NCI-H1048 (cell line): Measurements from ENCODE around the gene EFCC1.

Experiments
- DNase-seq: peaks from one replicate; lab custom pipeline; 2025; lab: John Stamatoyannopoulos, UW

EFCC1 gene

DNA sequence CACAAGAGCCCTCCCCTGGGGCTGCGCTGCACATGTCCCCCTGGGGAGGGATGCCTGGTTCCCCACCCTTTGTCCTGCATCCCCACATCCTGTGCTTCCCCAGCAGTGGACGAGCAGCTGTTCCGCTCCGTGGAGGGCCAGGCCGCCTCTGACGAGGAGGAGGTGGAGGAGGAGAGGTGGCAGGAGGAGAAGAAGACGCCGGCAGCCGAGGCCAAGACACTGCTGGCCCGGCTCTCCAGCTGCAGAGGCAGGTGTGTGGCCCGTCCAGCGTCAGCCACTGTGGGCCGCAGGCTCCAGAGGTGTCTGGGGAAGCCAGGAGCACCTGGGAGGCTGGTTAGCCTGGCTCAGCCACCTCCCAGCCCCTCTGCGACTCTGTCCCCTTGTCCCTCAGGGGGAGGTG lies 31.6 kb downstream of the EFCC1 start:
- DNase-seq = no peak

DNA sequence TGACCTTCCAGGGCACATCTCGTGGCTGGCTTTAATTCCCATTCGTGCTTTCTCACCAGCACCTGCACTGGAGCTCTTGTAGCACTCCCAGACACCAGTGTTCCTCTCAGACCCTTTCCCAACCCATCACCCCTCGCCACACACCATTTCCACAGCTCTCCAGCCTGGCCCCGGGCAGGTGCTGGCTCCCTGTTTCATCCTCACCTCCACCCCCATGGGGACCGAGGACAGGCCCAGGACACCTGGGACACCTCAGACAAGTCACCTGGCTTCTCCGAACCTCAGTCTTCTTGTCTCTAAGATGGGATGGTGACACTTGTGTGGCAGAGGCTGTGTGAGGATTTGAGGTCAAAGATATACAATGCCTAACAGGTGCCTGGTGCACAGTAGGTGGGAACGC lies 32.0 kb downstream of the EFCC1 start:
- no peak for DNase-seq

DNA sequence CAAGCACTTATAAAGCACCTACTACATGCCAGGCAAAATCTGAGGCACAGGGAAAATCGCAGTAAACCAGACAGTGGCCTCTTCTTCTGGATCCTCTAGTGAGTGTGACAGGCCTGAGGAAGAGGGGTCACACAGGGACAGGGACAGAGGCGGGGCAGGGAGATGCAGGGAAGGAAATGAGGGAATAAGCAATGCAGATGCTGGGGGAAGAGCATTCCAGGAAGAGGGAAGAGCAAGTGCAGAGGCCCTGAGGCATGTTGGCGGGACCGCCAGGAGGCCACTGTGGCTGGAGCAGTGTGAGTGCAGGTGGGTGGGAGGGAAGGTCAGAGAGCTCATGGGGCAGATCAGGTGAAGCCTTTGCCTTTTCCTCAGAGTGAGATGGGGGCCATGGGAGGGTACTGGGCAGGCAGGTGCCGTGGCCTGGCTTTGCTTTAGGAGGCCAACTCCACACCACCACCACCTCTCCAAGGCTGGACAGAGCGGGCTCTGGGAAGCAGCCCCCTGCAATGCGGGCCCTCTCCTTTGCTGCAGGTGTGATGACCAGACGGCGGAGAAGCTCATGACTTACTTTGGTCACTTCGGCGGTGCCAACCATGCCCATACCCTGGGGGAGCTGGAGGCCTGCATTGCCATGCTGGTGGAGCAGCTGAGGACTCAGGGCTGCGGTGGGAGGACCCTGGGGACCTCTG lies 32.7 kb downstream of the EFCC1 start:
- no peak for DNase-seq

DNA sequence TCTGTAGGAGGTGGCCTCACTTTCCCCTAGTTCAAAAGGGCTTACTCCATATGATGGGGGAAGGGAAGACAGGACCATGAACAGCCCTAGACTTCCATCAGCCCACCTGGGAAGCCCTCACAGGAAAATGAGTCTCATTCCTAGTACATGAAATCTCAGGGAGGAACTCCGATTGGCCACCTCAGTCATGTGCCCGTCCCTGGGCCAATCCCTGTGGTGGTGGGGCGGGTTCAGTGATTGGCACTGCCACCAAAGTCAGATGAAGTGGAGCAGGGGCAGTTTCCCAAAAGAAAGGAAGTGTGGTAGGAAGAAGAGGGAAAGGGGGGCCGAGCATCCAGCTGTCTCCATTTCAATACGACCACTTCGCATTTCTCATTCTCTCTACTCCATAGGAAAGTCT lies 33.5 kb downstream of the EFCC1 start:
- no peak for DNase-seq

DNA sequence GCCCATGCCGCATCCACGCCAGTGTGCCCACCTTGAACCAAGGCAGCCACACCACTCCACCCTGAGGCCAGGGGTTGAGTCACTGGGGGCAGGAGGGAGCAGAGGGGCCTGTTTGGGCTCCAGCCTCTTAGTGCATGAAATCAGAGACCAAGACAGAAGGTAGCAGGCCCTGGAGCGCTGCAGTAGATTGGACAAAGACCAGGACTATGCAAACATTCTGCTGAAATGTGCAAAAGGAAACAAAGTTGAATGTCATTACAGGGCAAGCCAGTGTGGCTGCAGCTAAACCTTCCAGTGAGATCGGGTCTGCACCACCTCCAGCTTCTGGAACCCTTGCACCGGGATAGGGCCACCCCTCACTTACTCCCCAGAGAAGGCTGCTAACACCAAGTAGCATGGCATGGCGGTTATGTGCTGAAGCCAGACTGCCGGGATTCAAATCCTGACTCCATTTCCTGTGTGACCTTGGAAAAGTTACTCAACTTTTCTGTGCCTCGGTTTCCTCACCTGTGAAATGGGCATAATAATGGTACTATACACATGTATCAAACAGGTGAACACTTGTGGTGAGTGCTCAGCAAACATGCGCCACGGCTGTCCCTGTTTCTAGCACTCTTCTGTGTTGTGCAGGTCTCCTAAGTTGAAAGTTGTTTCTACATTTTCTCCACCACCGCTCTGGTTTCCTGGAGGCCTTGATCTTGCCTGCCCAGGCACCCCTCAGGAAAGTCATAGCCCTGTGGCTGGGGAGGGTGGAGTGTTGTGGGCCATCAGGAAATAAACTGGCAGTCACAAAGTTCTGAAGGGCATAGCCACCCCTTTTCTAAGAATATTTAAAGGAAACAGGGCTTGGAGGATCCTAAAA lies 34.5 kb downstream of the EFCC1 start:
- no peak for DNase-seq

DNA sequence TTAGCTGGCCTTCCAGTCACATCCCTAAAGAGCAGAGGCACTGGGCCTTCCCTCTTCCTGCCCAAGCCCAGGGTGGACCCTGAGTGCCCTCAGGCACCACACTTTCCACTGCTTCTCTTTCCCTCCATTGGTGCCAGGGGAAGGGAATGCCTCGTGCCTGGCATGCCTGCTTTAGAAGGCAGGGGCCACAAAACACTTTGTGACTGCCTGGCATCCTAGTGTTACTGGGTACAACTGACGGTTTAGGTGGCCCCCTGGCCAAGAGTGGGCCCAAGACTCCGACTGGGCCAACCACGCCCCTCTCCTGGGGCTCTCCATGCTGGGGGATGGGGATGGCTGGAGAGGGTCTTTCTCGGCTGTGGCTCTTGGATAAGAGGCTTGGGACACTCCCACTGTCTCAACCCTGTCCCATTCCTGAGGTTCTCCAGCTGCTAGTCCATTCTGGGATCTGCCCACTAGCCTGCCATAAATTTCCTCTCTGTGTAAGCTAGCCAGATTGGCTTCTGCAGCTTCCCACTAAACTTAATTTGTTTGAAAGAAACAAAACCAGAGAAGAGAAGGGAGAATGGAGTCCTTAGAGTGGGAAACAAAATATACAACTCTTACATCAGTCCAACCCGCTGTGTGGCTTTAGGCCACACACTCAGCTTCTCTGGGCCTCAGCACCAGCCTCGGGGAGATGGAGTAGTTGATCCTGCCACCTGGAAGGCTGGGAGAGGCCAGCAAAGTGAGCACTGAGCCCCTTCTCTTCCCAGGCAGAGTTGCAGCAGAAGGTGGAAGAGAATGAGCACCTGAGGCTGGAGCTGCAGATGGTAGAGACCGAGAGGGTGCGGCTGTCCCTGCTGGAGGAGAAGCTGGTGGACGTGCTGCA lies 35.4 kb downstream of the EFCC1 start:
- no peak for DNase-seq

DNA sequence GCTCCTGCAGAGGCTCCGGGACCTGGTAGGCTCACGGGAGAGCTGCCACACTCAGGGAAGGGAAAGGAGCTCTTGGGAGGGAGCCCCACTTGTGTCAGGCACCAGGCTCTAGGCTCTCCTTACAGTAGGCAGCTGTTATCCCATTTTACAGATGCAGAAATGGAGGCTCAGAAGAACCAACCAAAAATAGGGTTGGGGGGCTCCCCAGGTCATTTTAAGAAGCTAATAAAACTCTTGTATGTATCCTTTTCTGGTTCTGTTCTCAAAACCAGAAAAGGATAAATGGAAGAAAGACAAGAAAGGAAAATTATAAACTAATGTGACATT lies 36.0 kb downstream of the EFCC1 start:
- DNase-seq = no peak

DNA sequence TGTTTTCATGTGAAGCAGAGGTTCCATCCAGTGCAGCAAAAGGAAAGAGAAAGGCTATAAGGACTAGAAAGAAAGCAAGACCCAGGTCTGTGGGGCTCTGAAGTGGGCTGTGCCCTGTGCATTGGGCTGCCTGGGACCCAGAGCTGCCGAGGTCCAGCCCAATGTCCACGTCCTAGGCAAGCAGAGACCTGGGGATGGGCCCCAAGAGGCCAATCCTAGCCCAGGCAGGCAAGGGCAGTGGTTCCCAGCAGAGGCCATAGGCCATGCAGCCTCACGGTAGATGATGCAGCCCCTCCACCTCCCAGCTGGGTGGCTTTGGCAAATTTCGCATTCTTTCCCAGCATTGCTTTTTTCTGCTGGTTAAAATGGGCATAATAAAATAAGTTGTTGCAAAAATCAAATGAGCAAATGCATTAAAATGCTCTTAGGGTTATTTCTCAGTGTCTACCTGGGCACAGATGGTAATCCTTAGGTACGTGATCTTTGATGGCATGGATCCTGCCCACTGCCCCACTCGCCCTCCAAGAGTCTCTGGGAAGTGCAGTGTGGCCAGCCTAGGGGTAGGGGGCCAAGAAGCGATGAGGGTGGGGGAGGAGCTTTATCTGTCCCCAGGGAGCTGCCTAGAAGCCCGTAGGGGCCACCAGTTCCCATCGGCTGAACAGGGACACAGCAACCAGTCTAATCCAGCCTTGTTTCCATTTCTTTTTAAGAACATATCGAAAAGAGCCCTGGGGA lies 37.2 kb downstream of the EFCC1 start:
- DNase-seq = no peak

DNA sequence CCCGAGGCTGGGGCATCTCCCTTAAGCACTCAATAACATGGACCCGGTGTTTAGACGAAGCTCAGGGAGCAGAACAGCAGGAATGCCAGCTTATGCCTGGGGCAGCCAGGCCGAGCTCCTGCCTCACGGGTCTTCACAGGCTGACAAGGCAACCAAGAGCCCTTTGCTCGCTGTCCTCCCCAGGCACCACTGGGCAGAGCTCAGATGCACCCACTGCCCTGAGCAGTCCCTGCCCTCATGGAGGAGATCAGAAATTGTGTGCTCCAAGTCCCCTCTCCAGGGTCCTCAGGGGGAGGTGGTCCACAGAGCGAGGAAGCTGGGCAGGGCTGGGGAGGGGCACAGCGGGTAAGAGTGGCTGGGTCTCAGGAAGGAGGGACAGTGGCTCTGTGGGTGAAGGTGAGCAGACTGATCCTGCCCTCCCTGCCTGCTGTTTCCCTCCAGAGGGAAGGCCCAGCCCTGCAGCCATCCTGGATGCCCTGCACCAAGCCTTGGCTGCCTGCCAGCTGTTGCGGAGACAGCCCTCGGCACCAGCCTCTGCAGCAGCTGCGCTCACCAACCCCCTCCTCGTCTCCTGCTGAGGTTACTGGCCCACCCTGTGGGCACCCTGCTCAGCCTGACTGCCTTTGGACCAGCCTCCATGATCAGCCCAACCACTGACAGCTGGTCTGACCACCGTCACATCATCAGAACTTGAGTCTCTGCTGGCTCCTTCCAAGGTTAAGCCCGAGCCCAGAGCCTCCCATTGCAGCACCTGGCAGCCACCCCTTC lies 38.4 kb downstream of the EFCC1 start:
- DNase-seq = no peak

DNA sequence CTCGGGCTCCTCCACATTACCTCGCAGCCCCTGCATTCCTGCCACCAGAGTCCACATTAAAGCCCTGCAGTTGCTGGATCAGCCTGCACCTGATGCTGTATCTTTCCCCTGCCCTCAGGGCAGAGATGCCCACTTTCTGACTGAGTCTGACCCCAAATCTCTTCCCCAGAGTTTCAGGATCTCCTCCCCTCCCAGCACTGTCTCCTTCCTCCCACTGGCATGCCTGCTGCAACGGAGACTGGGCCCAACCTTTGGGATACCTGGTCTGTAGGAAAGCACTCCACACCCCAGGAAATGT lies 38.9 kb downstream of the EFCC1 start:
- DNase-seq = no peak

DNA sequence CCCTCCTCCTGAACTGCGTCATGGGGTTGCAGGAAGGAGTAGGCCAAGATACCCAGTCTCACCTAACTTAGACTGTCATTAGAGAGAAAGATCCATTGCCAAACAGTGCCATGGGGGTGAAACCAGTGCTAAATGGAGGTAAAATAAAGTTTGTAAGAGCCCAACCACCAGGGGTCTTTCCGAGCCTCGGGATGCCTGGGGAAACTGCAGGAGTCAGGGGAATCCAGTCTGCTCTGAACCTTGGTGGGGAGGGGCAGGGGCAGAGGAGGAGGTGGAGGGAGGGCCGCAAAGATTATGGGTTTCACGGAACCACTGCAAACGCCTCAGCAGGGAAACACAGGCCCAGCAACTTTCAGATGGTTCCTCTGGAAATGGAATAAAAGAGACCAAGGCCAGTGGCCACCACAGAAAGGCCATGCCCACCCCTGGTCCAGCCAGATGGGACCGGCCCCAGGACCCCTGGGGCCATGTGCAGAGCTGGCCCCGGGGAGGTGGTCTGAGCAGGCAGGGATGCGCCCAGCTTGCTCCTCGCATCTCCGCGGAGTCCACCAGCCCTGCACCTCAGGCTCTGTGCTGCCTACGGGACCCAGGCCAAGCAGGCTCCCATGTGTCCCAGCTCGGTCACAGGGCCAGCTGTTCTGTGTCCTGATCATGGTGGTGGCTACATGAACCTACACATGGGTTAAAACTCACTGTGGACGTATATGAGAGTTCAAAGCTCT lies 39.6 kb downstream of the EFCC1 start:
- no peak for DNase-seq

DNA sequence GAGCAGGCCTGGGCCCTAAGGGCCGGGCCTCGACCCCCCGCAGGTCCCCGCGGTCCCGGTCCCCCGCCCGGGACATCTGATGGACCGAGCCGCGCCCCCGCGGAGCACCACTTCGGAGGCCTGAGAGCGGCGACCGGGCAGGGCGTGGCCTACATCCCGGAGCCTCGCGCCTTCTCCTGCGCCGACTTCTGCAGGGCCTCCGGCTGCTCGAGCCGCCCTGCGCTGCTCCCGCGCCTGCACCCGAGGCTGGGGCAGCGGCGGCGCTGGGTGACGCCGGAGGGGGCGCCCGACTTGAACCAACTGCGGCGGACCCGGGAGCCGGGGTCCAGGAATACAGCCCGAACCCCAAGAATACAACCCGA lies 44.6 kb downstream of the EFCC1 start:
- no peak for DNase-seq

DNA sequence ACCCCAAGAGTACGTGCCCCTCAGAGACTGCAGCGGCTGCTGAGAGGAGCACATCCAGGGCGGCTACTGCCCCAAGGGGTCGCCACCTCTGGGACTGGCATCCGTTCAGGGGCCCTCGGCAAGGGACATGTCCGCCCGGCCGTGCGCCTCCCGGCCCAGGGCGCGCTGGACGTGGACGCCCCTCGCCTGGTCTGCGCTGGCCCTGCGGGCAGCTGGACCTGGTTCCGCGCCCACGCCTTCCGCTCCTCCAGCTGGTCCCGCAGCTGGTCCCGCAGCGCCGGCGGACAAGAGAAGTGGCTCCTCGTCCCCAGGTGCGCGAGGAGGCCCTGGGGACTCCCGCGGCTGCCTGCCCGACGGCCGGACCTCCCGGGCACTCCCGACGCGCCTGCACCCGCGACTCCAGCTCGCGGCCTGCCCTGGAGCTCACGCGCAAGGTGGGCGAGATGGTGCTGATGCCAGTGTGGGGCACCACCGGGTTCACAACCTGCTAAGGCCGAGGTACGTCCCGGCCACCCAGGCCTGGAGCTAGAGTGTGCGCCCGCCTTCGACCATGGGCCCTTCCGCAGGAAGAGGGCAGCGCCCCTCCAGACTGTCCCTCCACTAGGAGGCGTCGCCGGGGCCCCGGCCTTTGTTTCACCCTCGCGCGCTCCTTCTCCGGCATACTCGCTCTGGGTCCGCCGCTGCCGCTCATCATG lies 45.1 kb downstream of the EFCC1 start:
- DNase-seq = no peak

DNA sequence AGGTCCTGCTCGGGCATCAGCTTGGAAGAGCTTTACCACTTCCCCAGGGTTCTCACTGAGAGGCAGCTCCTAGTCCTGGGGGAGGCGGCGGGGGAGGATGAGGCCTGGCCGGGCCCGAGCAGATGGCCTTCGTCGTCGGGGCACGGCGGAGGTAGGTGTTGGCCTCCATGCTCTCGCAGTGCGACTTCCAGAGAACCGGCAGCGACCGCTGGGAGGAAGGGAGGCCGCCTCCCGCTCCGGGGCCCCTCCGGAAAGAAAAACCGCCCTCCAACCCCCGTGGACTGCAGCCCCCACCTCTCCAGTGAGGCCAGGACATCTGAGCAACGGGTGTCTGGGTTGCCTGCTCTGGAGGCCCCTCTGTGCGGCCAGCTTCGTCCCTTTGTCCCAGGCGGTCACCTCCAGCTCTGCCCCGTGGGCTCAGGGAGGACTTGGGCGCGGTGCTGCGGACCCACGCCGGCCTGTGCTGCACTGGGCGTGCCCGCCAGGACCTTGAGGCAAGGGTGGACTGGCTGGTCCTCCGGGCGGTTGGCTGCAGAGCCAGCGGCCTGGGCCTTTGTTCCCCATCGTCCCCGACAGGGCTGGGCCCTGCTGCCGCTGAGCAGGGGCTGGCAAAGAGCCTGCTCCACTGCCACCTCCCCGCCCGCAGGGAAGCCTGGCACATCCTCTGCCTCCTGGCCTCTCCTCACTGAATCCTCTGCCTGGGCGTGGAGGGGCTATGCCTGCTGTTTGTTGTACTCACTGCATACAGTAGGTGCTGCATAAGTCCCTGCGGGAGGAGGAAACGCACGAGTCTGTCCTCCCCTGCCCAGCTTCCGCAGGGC lies 45.8 kb downstream of the EFCC1 start:
- no peak for DNase-seq

DNA sequence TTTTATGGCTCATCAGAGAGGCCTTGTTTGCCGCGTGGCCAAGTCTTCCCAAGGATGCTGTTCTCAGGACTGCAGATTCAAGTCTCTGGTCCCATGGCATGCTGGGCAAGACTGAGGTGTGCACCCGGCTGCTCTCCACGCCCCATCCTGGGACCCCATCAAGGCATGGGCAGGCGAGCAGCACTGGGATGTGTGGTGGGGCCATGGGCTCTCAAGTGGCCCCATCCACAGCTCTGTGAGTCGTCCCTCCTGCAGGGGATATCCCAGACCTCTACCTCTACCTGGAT lies 46.4 kb downstream of the EFCC1 start:
- no peak for DNase-seq

DNA sequence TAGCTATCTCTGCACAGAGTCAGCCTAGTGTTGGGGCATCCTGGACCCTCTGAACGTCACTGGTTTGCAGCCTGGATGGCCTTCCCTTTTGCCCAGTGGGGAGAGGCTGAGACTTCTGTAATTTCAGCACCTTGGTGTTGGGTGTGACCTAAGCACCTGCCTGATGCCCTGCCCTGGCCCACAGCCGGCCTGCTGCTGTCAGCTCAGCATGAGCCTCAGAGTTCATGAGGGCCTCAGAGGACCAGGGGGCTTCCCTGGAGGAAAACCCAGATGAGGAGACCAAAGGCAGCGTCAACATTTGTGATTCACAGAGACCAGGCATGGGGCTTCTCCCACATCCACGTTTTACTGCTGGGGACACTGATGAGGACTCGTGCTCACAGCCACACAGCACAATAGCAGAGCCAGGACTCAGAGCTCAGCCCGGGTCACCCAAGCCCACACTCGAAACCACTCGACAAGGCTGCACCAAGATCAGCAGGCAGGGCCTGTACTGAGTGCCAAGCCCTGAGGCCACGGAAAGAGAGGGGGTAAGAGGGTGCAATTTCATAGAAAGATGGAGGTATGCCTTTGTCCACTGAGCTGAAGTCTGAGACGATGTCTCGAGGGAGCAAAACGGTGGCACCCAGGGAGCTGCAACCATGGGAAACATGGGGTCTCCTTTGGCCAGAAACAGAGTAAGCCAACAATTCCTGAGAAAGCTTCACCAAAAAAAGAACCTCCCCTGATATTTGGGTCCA lies 49.6 kb downstream of the EFCC1 start:
- no peak for DNase-seq

DNA sequence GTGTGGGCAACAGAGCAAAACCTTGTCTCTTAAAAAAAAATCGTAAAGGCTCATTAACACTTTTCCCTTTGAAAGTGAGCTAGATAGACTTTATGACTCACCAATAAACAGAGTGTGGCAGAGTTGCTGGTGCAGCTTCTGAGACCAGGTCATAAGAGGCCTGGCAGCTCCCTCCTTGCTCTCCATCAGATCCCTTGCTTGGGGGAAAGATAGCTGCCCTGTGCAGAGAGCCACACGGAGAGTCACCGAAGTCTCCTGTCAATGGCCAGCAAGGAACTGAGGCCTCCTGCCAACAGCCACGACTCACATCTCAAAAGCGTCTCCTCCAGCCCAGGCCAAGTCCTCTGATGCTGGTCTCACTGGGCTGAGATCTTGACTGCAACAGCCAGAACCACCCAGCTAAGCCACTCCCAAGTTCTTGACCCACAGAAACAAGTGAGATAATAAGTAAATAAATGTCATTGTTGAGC lies 50.8 kb downstream of the EFCC1 start:
- no peak for DNase-seq

DNA sequence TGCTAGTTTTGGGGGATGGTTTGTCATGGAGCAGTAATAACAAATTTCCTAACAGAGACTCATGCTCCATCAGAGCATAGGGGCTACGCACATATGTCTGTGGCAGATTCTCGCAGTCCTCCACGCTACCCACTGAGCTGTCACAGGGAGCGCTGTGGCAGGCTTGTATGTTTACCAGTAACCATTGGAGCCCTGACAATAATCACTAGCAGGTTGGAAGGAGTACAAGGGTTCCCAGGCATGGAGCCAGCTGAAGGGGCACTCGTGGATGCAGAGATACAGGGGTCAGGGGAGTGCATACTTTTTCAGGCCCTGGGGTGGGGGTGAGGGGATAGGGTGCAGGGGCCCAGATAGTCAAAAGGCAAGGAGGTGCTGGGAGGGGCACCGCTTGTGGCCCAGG lies 51.6 kb downstream of the EFCC1 start:
- no peak for DNase-seq

DNA sequence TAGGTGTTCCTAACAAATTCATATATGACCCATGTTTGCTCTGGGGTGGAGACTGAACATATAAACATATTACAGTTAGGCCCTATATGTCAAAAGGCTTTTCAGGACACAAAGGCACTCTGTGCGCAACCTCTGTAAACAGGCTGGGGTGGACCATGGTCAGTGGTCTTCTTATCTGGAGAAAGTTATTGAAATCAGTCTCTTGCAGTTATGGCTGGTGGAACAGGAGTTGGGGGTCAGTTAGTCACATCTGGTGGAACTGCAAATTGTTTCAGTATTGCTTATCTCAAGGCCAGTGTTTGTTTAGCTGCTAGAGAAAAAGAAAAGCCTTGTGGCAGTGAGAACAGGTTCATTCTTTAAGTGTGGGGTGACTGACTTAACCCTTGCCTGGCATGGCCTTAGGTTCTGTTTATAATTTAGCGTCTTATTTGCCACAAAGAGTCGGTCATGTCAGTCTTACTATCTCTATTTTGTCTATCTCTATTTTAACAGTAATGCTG lies 53.6 kb downstream of the EFCC1 start:
- no peak for DNase-seq
